Measurements from ENCODE around the gene CHMP5. TPM values are rescaled to one million over a fixed set of nuclear protein-coding genes. Genes with fewer than 3 reads are reported as not detected.

Gene CHMP5
- total RNA-seq, 4 donors from 2014 or later = 48.0 to 77.2 (median 65.2) TPM

- peaks cover 16 to 22% (median 20%) of the 10 kb centered on the region in 4 donors for H3K4me1 ChIP-seq
- WGBS = 56% methylated on average over 2 of the region's 2 CpGs
- H3K27me3 ChIP-seq = no peaks in the 10 kb centered on the region
- no peaks in the 10 kb centered on the region for H3K9me3 ChIP-seq
- H3K4me3 ChIP-seq = no peak overlapping the region
- intact Hi-C loops (cut with DNase I) = no loop called here
- DNase-seq (ENCODE audit: extremely low spot score) = no peak
- TF ChIP-seq EP300 (IDR thresholded peaks at IDR 0.05) (no peak), CTCF (IDR thresholded peaks at IDR 0.05) (no peak), POLR2AphosphoS5 (IDR thresholded peaks at IDR 0.05) (peak in 1 of 2 donors; percentile 72), POLR2A (IDR thresholded peaks at IDR 0.05; ENCODE audit: low read depth) (no peak)
- H3K27ac ChIP-seq (replicated peaks in 1 of 4) = peak overlapping the region; percentile 66 to 78 (median 76)
- H3K36me3 ChIP-seq = peaks cover 20 to 96% (median 82%) of the 10 kb centered on the region in 4 donors
These were observed 55.9 kb downstream of the CHMP5 start for GRCh38 chr9:33320568-33321261.

GRCh38 chr9:33329117-33329563 is 64.3 kb downstream of the CHMP5 start:
- no peaks in the 10 kb centered on the region for H3K27me3 ChIP-seq
- H3K36me3 ChIP-seq = peaks cover 14 to 86% (median 55%) of the 10 kb centered on the region in 4 donors
- H3K27ac ChIP-seq (replicated peaks in 1 of 4) = peak overlapping the region; percentile 72 to 85 (median 80)
- DNase-seq (ENCODE audit: extremely low spot score) = no peak
- H3K4me3 ChIP-seq = no peak overlapping the region
- TF ChIP-seq EP300 (IDR thresholded peaks at IDR 0.05) = no peak
- no peak for TF ChIP-seq POLR2A (IDR thresholded peaks at IDR 0.05; ENCODE audit: low read depth)
- TF ChIP-seq POLR2AphosphoS5 (IDR thresholded peaks at IDR 0.05) = peak; percentile 76 to 84
- no peak for TF ChIP-seq CTCF (IDR thresholded peaks at IDR 0.05)
- H3K9me3 ChIP-seq = no peaks in the 10 kb centered on the region
- 56% methylated on average over 4 of the region's 4 CpGs for WGBS
- intact Hi-C loops (cut with DNase I) = loop anchor here (5.0 kb wide), 1 partner anchor 37 kb away; the partner anchor contains the start of gene NFX1
- peaks cover 17 to 40% (median 28%) of the 10 kb centered on the region in 4 donors for H3K4me1 ChIP-seq

- DNase-seq (ENCODE audit: extremely low spot score) = no peak
- intact Hi-C loops (cut with DNase I) = loop anchor here (5.0 kb wide), 1 partner anchor 38 kb away; the partner anchor contains the start of gene NFX1
- Histone ChIP-seq H3K27ac (replicated peaks in 1 of 4) (peak overlapping the region; percentile 72 to 85 (median 80)), H3K27me3 (no peaks in the 10 kb centered on the region), H3K36me3 (peaks cover 14 to 85% (median 56%) of the 10 kb centered on the region in 4 donors), H3K4me1 (peaks cover 17 to 40% (median 28%) of the 10 kb centered on the region in 4 donors), H3K9me3 (no peaks in the 10 kb centered on the region), H3K4me3 (no peak overlapping the region)
- 70% methylated on average over 5 of the region's 5 CpGs for WGBS
- TF ChIP-seq POLR2AphosphoS5 (IDR thresholded peaks at IDR 0.05) (peak in 1 of 2 donors; percentile 35), EP300 (IDR thresholded peaks at IDR 0.05) (no peak), POLR2A (IDR thresholded peaks at IDR 0.05; ENCODE audit: low read depth) (no peak), CTCF (IDR thresholded peaks at IDR 0.05) (no peak)
These were observed 65.1 kb downstream of the CHMP5 start for GRCh38 chr9:33329979-33330378.

- H3K4me1 ChIP-seq = peaks cover 17 to 40% (median 28%) of the 10 kb centered on the region in 4 donors
- TF ChIP-seq POLR2A (IDR thresholded peaks at IDR 0.05; ENCODE audit: low read depth) (no peak), EP300 (IDR thresholded peaks at IDR 0.05) (no peak), POLR2AphosphoS5 (IDR thresholded peaks at IDR 0.05) (no peak), CTCF (IDR thresholded peaks at IDR 0.05) (no peak)
- no peak for DNase-seq (ENCODE audit: extremely low spot score)
- H3K27me3 ChIP-seq = no peaks in the 10 kb centered on the region
- 58% methylated on average over 3 of the region's 3 CpGs for WGBS
- peaks cover 14 to 90% (median 54%) of the 10 kb centered on the region in 4 donors for H3K36me3 ChIP-seq
- H3K9me3 ChIP-seq = no peaks in the 10 kb centered on the region
- H3K27ac ChIP-seq (replicated peaks in 1 of 4) = peak overlapping the region in 1 of 4 donors; percentile 72
- intact Hi-C loops (cut with DNase I) = no loop called here
- no peak overlapping the region for H3K4me3 ChIP-seq
These were observed 66.6 kb downstream of the CHMP5 start for GRCh38 chr9:33331377-33331891.

Other genes starting within 250 kb of the CHMP5 start
- 100 to 1,000 TPM in 1 of 4 donors, 10 to 100 TPM in 3; 60.9 to 102 (median 71.1) TPM for gene DNAJA1, start 239.8 kb upstream of the CHMP5 start, total RNA-seq
- 10 to 100 TPM; 17.8 to 22.6 (median 19.6) TPM for gene SMU1, start 188.4 kb upstream of the CHMP5 start, total RNA-seq
- 10 to 100 TPM; 24.5 to 39.6 (median 37.8) TPM for gene B4GALT1, start 97.7 kb upstream of the CHMP5 start, total RNA-seq
- not detected for gene SPINK4, start 24.9 kb upstream of the CHMP5 start, total RNA-seq
- gene BAG1, start 341 bp upstream of the CHMP5 start, total RNA-seq = 100 to 1,000 TPM; 108 to 154 (median 126) TPM
- gene NFX1, start 25.5 kb downstream of the CHMP5 start, total RNA-seq = 10 to 100 TPM; 32.1 to 49.4 (median 36.9) TPM
- 1 to 10 TPM in 3 of 4 donors, under 1 TPM in 1; 0.33 to 1.8 (median 1.4) TPM for gene AQP7, start 137.5 kb downstream of the CHMP5 start, total RNA-seq
- 10 to 100 TPM in 1 of 4 donors, 1 to 10 TPM in 3; 4.2 to 12.7 (median 6.8) TPM for gene AQP3, start 182.5 kb downstream of the CHMP5 start, total RNA-seq
- 10 to 100 TPM; 12.7 to 21.0 (median 16.5) TPM for gene NOL6, start 208.9 kb downstream of the CHMP5 start, total RNA-seq

Measured in esophagus muscularis mucosa (tissue), 4 donors.